K562 (cell line): ENCODE measurements around the gene NEU1. TPM values are rescaled to one million over a fixed set of nuclear protein-coding genes. Genes with fewer than 3 reads are reported as not detected.

Source experiments
- ATF7 ChIP-seq: fragments of 450-650 bp; IDR thresholded peaks from 2 replicates; pipeline ENCODE4 v1.7.1; 2014; ENCODE audit warnings: mild to moderate bottlenecking, moderate library complexity
- CC2D1A ChIP-seq: fragments of 450-650 bp; IDR thresholded peaks from 2 replicates; pipeline ENCODE4 v1.6.1; 2017; ENCODE audit warnings: mild to moderate bottlenecking
- CXXC5 ChIP-seq: fragments of 250-450 bp; sonication (Bioruptor Pico); IDR thresholded peaks from 2 replicates; pipeline ENCODE4 v1.8.0; 2022; ENCODE audit warnings: inconsistent platforms, mild to moderate bottlenecking, moderate library complexity
- FOXP4 ChIP-seq: sonication (generic); formaldehyde crosslinking; IDR thresholded peaks from 2 replicates; pipeline ENCODE4 v1.8.0; 2022; ENCODE audit warnings: mild to moderate bottlenecking, missing genetic modification reagents, borderline replicate concordance
- KAT7 ChIP-seq: sonication (generic); formaldehyde crosslinking; IDR thresholded peaks from 2 replicates; pipeline ENCODE4 v1.8.0; 2022; ENCODE audit warnings: missing genetic modification reagents, mild to moderate bottlenecking, borderline replicate concordance
- MAZ ChIP-seq, 2 experiments: fragments of 450-650 bp in 1 of 2; sonication (generic) in 1 of 2; formaldehyde crosslinking; IDR thresholded peaks in 1 of 2; conservative IDR thresholded peaks in 1 of 2; 2 replicates each; pipeline versions ENCODE4 v1.4.0 to v1.5.0; 2020; ENCODE audit warnings: mild to moderate bottlenecking in 1 of 2, missing genetic modification reagents in 1 of 2
- NFE2 ChIP-seq: IDR thresholded peaks from 2 replicates; pipeline ENCODE4 v1.6.1; 2014; ENCODE audit warnings: antibody characterized with exemption, low read depth
- NR2C2 ChIP-seq, 2 experiments: fragments of 200-800 bp in 1 of 2; sonication (Bioruptor generic) in 1 of 2; sonication (generic) in 1 of 2; formaldehyde crosslinking in 1 of 2; IDR thresholded peaks; 2 replicates each; pipeline versions ENCODE4 v1.6.1 to v1.8.0; 2016 to 2022; ENCODE audit warnings: mild to moderate bottlenecking in 1 of 2, missing compliant biosample characterization in 1 of 2, missing genetic modification characterization in 1 of 2, missing genetic modification reagents in 1 of 2
- PCBP2 ChIP-seq: fragments of 200-400 bp; formaldehyde crosslinking; IDR thresholded peaks from 2 replicates; pipeline ENCODE4 v1.6.1; 2018; ENCODE audit warnings: low read length, low read depth, mild to moderate bottlenecking, moderate library complexity; ENCODE audit not compliant: poor library complexity, severe bottlenecking
- SREBF1 ChIP-seq: fragments of 150-350 bp; IDR thresholded peaks from 2 replicates; pipeline ENCODE4 v1.6.1; 2014; ENCODE audit warnings: antibody characterized with exemption, low read depth, low read length, borderline replicate concordance
- SRSF9 ChIP-seq: fragments of 200-400 bp; formaldehyde crosslinking; IDR thresholded peaks from 2 replicates; pipeline ENCODE4 v1.6.1; 2017; ENCODE audit warnings: low read depth, low read length, borderline replicate concordance
- ZBTB17 ChIP-seq: fragments of 450-650 bp; formaldehyde crosslinking; IDR thresholded peaks from 2 replicates; pipeline ENCODE4 v1.4.0; 2020; ENCODE audit warnings: mild to moderate bottlenecking
- ZFP91 ChIP-seq: sonication (generic); formaldehyde crosslinking; IDR thresholded peaks from 2 replicates; pipeline ENCODE4 v1.8.0; 2022; ENCODE audit warnings: mild to moderate bottlenecking, missing genetic modification reagents
- ZNF184 ChIP-seq: sonication (generic); formaldehyde crosslinking; IDR thresholded peaks from 2 replicates; pipeline ENCODE4 v1.5.0; 2020; ENCODE audit warnings: missing genetic modification reagents
- ZNF282 ChIP-seq: sonication (generic); formaldehyde crosslinking; IDR thresholded peaks from 2 replicates; pipeline ENCODE4 v1.8.1; 2023; ENCODE audit warnings: missing genetic modification reagents
- polyA plus RNA-seq, 8 experiments: library from polyadenylated mRNA; depleted of rRNA in 4 of 8; stranded (reverse) in 5 of 8; unstranded in 3 of 8; fragments of >200 nt; fragmentation: Nextera tagmentation in 2 of 8; fragmentation: Illumina TruSeq in 1 of 8; extraction: Ambion mirVana in 2 of 8; extraction: Trizol in 1 of 8; gene quantifications; 2 replicates each; pipeline versions ENCODE4 v1.2.1 to v1.2.3, GENCODE V29; 2011 to 2014; ENCODE audit warnings: inconsistent platforms in 1 of 8, missing spikeins in 1 of 8
- total RNA-seq, 7 experiments: library from RNA; depleted of rRNA in 6 of 7; stranded (reverse); fragments of >200 nt in 6 of 7; fragmentation: Illumina TruSeq in 2 of 7; extraction: Trizol in 2 of 7; gene quantifications; 2 replicates each; pipeline versions ENCODE4 v1.2.1 to v1.2.3, GENCODE V29; 2011 to 2021; ENCODE audit warnings: low replicate concordance in 1 of 7
- TF ChIP-seq, protein P1 (sequence below): sonication (generic); formaldehyde crosslinking; IDR thresholded peaks from 2 replicates; pipeline ENCODE4 v1.8.1; 2023; ENCODE audit warnings: missing genetic modification reagents, mild to moderate bottlenecking, borderline replicate concordance
- TF ChIP-seq, protein P2 (sequence below): fragments of 250-450 bp; sonication (Bioruptor Pico); IDR thresholded peaks from 2 replicates; pipeline ENCODE4 v1.8.0; 2021; ENCODE audit warnings: borderline replicate concordance, mild to moderate bottlenecking, moderate library complexity; ENCODE audit not compliant: poor library complexity, severe bottlenecking

NEU1 gene
- total and polyA plus RNA-seq, 9 of the 15 experiments (the other 6 are each of a cell fraction or from before 2014, with no cell fraction given) = 14.8 to 67.8 (median 51.0) TPM

- TF ChIP-seq, protein P1, sequence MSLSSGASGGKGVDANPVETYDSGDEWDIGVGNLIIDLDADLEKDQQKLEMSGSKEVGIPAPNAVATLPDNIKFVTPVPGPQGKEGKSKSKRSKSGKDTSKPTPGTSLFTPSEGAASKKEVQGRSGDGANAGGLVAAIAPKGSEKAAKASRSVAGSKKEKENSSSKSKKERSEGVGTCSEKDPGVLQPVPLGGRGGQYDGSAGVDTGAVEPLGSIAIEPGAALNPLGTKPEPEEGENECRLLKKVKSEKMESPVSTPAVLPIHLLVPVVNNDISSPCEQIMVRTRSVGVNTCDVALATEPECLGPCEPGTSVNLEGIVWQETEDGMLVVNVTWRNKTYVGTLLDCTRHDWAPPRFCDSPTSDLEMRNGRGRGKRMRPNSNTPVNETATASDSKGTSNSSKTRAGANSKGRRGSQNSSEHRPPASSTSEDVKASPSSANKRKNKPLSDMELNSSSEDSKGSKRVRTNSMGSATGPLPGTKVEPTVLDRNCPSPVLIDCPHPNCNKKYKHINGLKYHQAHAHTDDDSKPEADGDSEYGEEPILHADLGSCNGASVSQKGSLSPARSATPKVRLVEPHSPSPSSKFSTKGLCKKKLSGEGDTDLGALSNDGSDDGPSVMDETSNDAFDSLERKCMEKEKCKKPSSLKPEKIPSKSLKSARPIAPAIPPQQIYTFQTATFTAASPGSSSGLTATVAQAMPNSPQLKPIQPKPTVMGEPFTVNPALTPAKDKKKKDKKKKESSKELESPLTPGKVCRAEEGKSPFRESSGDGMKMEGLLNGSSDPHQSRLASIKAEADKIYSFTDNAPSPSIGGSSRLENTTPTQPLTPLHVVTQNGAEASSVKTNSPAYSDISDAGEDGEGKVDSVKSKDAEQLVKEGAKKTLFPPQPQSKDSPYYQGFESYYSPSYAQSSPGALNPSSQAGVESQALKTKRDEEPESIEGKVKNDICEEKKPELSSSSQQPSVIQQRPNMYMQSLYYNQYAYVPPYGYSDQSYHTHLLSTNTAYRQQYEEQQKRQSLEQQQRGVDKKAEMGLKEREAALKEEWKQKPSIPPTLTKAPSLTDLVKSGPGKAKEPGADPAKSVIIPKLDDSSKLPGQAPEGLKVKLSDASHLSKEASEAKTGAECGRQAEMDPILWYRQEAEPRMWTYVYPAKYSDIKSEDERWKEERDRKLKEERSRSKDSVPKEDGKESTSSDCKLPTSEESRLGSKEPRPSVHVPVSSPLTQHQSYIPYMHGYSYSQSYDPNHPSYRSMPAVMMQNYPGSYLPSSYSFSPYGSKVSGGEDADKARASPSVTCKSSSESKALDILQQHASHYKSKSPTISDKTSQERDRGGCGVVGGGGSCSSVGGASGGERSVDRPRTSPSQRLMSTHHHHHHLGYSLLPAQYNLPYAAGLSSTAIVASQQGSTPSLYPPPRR = no peak
- TF ChIP-seq ZFP91 (CRISPR knock-in tag) (no peak), ZNF184 (CRISPR knock-in tag) (no peak), MAZ (CRISPR knock-in tag; conservative IDR thresholded peaks at IDR 0.05 in 1 of 2, IDR thresholded peaks at IDR 0.05 in 1 of 2) (0 out of 4 replicates have a peak, but pooled peaks of 1 of the 2 experiments have one; percentile 26), FOXP4 (CRISPR knock-in tag) (no peak), CC2D1A (no peak), SREBF1 (no peak), ZNF282 (CRISPR knock-in tag) (no peak), PCBP2 (no peak), ZBTB17 (CRISPR knock-in tag) (no peak), ATF7 (no peak), NR2C2 (CRISPR knock-in tag; IDR thresholded peaks at IDR 0.05) (peak; percentile 46; the same call in 1 of the 2 replicates), NR2C2 (tag; IDR thresholded peaks at IDR 0.05) (no peak), NFE2 (no peak), KAT7 (CRISPR knock-in tag) (0 out of 2 replicates have a peak, but pooled peaks have one; percentile 29), CXXC5 (CRISPR knock-in tag) (no peak), SRSF9 (no peak)
- TF ChIP-seq, protein P2, sequence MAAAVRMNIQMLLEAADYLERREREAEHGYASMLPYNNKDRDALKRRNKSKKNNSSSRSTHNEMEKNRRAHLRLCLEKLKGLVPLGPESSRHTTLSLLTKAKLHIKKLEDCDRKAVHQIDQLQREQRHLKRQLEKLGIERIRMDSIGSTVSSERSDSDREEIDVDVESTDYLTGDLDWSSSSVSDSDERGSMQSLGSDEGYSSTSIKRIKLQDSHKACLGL = peak; percentile 22
Measured at GRCh38 chr6:31819871-31820299, 42.7 kb downstream of the NEU1 start (continued).
